SK-N-SH treated with all-trans-retinoic acid at 6 μM for 48 hours (cell line): ENCODE results near the gene PXDC1.
"Not testable (repeated sequence)": the region's sequence is repeated elsewhere in the genome, so short reads cannot be mapped to it uniquely, and the experiment has no call there.

ENCODE experiments used
- ATAC-seq: fragments of 200-7000 bp; cut with Tn5 transposase; 3 replicates; pipeline ENCODE4 v1.9.1; 2020; ENCODE audit warnings: mild to moderate bottlenecking, moderate library complexity
- ARNTL ChIP-seq: fragments of 450-650 bp; formaldehyde crosslinking; IDR thresholded peaks from 2 replicates; pipeline ENCODE4 v1.5.0; 2020; ENCODE audit warnings: low read depth, mild to moderate bottlenecking, moderate library complexity, borderline replicate concordance
- BACH2 ChIP-seq: fragments of 250-450 bp; sonication (Bioruptor Pico); IDR thresholded peaks from 2 replicates; pipeline ENCODE4 v1.9.0; 2021; ENCODE audit warnings: mild to moderate bottlenecking, borderline replicate concordance
- CSDC2 ChIP-seq: fragments of 250-450 bp; sonication (Bioruptor Pico); IDR thresholded peaks from 2 replicates; pipeline ENCODE4 v1.5.0; 2020; ENCODE audit warnings: mild to moderate bottlenecking, moderate library complexity
- ESRRG ChIP-seq: fragments of 250-450 bp; sonication (Bioruptor Pico); IDR thresholded peaks from 2 replicates; pipeline ENCODE4 v1.6.1; 2021; ENCODE audit warnings: mild to moderate bottlenecking
- GLIS3 ChIP-seq: fragments of 250-450 bp; sonication (Bioruptor Pico); IDR thresholded peaks from 2 replicates; pipeline ENCODE4 v1.5.0; 2020; ENCODE audit warnings: mild to moderate bottlenecking, moderate library complexity
- ISL1 ChIP-seq: fragments of 250-450 bp; sonication (Bioruptor Pico); IDR thresholded peaks from 2 replicates; pipeline ENCODE4 v2.1.2; 2022; ENCODE audit warnings: mild to moderate bottlenecking, moderate library complexity
- OSR1 ChIP-seq: fragments of 250-450 bp; sonication (Bioruptor Pico); IDR thresholded peaks from 2 replicates; pipeline ENCODE4 v1.8.0; 2022; ENCODE audit warnings: moderate library complexity, mild to moderate bottlenecking, inconsistent platforms
- PPARA ChIP-seq: fragments of 250-450 bp; sonication (Bioruptor Pico); IDR thresholded peaks from 2 replicates; pipeline ENCODE4 v1.5.0; 2020; ENCODE audit warnings: mild to moderate bottlenecking, borderline replicate concordance
- RARB ChIP-seq: fragments of 250-450 bp; sonication (Bioruptor Pico); IDR thresholded peaks from 2 replicates; pipeline ENCODE4 v1.8.0; 2021; ENCODE audit warnings: mild to moderate bottlenecking, moderate library complexity
- SNAI2 ChIP-seq: fragments of 250-450 bp; sonication (Bioruptor Pico); IDR thresholded peaks from 2 replicates; pipeline ENCODE4 v1.5.0; 2020; ENCODE audit warnings: mild to moderate bottlenecking, moderate library complexity
- TOX ChIP-seq: fragments of 250-450 bp; sonication (Bioruptor Pico); IDR thresholded peaks from 2 replicates; pipeline ENCODE4 v1.8.0; 2021; ENCODE audit warnings: mild to moderate bottlenecking, moderate library complexity, borderline replicate concordance
- ZC3H10 ChIP-seq: fragments of 250-450 bp; sonication (Bioruptor Pico); IDR thresholded peaks from 2 replicates; pipeline ENCODE4 v1.5.1; 2021; ENCODE audit warnings: mild to moderate bottlenecking, moderate library complexity
- ZFP30 ChIP-seq: fragments of 450-650 bp; formaldehyde crosslinking; IDR thresholded peaks from 2 replicates; pipeline ENCODE4 v1.5.0; 2022; ENCODE audit warnings: mild to moderate bottlenecking, moderate library complexity
- ZNF565 ChIP-seq: fragments of 450-650 bp; formaldehyde crosslinking; conservative IDR thresholded peaks from 2 replicates; pipeline ENCODE4 v1.5.0; 2020; ENCODE audit warnings: low read depth, mild to moderate bottlenecking, moderate library complexity
- ZNF70 ChIP-seq: fragments of 450-650 bp; formaldehyde crosslinking; IDR thresholded peaks from 2 replicates; pipeline ENCODE4 v1.5.0; 2020; ENCODE audit warnings: mild to moderate bottlenecking, moderate library complexity
- TF ChIP-seq, protein P1 (sequence below): fragments of 250-450 bp; sonication (Bioruptor Pico); IDR thresholded peaks from 2 replicates; pipeline ENCODE4 v1.8.0; 2021; ENCODE audit warnings: low read depth, mild to moderate bottlenecking, moderate library complexity, borderline replicate concordance
- TF ChIP-seq, protein P2 (sequence below): fragments of 250-450 bp; sonication (Bioruptor Pico); IDR thresholded peaks from 2 replicates; pipeline ENCODE4 v1.5.1; 2020; ENCODE audit warnings: low read depth, mild to moderate bottlenecking, moderate library complexity
- TF ChIP-seq, protein P3 (sequence below): fragments of 250-450 bp; sonication (Bioruptor Pico); IDR thresholded peaks from 2 replicates; pipeline ENCODE4 v1.5.1; 2021; ENCODE audit warnings: mild to moderate bottlenecking, moderate library complexity
- TF ChIP-seq, protein P4 (sequence below): fragments of 250-450 bp; sonication (Bioruptor Pico); IDR thresholded peaks from 2 replicates; pipeline ENCODE4 v1.5.0; 2020; ENCODE audit warnings: mild to moderate bottlenecking, moderate library complexity

Gene PXDC1

DNA sequence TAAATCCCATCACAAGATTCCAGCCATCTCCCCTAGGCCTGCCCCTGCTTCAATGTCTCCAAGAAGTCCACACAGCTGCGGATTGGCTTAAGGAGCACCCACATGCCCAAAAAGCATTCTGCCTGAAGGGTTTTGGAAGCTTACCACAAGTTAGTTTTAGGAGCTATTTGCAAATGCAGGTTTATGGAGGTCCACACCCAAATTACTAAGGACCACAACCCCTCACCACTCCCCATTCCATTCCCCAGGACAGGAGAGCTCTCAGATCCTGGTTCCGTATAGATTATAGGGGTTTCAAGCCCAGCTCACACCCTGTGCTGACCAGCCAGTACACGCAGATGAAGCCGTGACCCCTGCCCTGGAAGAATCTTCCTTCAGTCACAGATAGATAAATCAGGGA lies 24.3 kb upstream of the PXDC1 start:
- ATAC-seq, result no peak
- TF ChIP-seq, protein P1, sequence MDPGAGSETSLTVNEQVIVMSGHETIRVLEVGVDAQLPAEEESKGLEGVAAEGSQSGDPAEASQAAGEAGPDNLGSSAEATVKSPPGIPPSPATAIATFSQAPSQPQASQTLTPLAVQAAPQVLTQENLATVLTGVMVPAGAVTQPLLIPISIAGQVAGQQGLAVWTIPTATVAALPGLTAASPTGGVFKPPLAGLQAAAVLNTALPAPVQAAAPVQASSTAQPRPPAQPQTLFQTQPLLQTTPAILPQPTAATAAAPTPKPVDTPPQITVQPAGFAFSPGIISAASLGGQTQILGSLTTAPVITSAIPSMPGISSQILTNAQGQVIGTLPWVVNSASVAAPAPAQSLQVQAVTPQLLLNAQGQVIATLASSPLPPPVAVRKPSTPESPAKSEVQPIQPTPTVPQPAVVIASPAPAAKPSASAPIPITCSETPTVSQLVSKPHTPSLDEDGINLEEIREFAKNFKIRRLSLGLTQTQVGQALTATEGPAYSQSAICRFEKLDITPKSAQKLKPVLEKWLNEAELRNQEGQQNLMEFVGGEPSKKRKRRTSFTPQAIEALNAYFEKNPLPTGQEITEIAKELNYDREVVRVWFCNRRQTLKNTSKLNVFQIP (CRISPR knock-in tag), result no peak

DNA sequence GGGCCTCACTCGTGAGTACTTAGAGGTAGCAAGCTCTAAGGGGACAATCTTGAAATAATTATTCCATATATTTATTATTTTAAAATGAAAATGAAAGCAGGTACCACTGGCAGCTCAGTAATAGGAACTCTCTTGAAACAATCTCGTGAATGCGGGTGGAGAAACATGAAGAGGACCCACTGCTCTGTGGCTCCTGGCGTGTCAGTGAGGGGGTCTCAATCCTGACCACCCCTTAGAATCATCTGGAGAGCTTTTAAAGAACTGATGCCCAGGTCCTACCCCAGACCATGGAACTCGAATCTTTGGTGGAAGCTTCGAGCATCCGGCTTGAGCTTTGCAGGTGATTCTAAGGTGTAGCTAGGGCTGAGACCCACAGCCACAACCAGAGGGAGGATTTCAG lies 23.9 kb upstream of the PXDC1 start:
- no peak for ATAC-seq
- TF ChIP-seq PPARA (CRISPR knock-in tag) (no peak), TOX (CRISPR knock-in tag) (no peak), RARB (no peak), ZFP30 (CRISPR knock-in tag) (no peak), ESRRG (no peak), GLIS3 (CRISPR knock-in tag) (no peak), ZNF70 (CRISPR knock-in tag) (no peak), ISL1 (no peak)
- TF ChIP-seq, protein P2, sequence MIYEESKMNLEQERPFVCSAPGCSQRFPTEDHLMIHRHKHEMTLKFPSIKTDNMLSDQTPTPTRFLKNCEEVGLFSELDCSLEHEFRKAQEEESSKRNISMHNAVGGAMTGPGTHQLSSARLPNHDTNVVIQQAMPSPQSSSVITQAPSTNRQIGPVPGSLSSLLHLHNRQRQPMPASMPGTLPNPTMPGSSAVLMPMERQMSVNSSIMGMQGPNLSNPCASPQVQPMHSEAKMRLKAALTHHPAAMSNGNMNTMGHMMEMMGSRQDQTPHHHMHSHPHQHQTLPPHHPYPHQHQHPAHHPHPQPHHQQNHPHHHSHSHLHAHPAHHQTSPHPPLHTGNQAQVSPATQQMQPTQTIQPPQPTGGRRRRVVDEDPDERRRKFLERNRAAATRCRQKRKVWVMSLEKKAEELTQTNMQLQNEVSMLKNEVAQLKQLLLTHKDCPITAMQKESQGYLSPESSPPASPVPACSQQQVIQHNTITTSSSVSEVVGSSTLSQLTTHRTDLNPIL (CRISPR knock-in tag), result no peak
- TF ChIP-seq, protein P3, sequence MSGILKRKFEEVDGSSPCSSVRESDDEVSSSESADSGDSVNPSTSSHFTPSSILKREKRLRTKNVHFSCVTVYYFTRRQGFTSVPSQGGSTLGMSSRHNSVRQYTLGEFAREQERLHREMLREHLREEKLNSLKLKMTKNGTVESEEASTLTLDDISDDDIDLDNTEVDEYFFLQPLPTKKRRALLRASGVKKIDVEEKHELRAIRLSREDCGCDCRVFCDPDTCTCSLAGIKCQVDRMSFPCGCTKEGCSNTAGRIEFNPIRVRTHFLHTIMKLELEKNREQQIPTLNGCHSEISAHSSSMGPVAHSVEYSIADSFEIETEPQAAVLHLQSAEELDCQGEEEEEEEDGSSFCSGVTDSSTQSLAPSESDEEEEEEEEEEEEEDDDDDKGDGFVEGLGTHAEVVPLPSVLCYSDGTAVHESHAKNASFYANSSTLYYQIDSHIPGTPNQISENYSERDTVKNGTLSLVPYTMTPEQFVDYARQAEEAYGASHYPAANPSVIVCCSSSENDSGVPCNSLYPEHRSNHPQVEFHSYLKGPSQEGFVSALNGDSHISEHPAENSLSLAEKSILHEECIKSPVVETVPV (CRISPR knock-in tag), result no peak

DNA sequence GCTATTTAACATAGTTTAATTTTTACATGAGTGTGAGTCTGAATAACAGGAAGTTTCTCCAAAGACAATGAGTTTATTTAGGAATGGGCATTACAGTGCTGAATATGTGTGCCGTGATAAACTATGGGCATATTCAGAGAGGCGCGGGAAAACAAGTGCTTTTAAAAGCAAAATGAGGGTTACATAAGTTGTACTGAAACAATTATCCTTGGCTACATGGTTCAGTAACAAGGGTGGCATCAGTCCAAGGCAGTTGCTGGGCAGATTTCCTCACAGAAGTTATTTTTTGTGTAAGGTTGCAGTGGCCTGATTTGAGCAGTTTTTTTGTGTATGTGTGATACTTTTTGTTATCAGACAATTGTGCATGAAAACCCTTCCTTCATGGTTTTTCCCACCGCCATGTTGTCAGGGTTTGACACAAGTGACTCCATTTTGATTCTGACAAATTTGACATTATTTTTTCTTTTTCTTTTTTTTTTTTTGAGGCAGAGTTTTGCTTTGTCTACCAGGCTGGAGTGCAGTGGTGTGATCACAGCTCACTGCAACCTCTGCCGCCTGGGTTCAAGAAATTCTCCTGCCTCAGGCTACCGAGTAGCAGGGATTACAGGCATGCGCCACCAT lies 22.3 kb upstream of the PXDC1 start:
- TF ChIP-seq ARNTL (CRISPR knock-in tag), result no peak
- 0 out of 2 replicates have a peak, but pooled peaks have one; percentile 79 for TF ChIP-seq CSDC2 (CRISPR knock-in tag)
- TF ChIP-seq ESRRG, result no peak
- peak; percentile 47; the same call in 1 of the 2 replicates for TF ChIP-seq ISL1
- no peak for TF ChIP-seq ZNF70 (CRISPR knock-in tag)
- TF ChIP-seq, protein P2 (CRISPR knock-in tag), result no peak
- TF ChIP-seq, protein P3 (CRISPR knock-in tag), result no peak
- TF ChIP-seq ZFP30 (CRISPR knock-in tag), result no peak
- TF ChIP-seq ZC3H10 (CRISPR knock-in tag), result no peak
- no peak for TF ChIP-seq OSR1 (CRISPR knock-in tag)
- no peak for TF ChIP-seq SNAI2 (CRISPR knock-in tag)
- no peak for TF ChIP-seq ZNF565 (CRISPR knock-in tag)
- no peak for ATAC-seq

DNA sequence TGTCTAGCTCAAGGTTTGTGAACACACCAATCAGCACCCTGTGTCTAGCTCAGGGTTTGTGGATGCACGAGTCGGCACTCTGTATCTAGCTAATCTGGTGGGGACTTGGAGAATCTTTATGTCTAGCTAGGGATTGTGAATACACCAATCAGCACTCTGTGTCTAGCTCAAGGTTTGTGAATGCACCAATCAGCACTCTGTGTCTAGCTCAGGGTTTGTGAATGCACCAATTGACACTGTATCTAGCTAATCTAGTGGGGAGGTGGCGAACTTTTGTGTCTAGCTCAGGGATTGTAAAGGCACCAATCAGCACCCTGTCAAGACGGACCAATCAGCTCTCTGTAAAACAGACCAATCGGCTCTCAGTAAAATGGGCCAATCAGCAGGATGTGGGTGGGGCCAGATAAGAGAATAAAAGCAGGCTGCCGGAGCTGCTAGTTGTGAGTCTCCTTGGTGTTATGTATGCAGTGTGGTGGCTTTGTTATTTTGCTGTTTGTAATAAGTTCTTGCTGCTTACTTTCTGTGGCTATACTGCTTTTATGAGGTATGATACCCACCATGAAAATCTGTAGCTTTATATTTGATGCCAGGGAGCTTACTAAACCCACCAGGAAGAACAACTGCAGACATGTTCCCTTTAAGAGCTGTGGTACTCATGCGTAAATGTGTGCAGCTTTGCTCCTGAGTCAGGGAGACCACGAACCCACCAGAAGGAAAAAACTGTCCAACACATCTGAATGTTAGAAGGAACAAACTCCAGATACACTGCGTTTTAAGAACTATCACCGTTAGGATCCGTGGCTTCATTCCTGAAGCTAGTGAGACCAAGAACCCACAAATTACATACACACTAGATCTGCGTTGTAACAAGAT lies 20.9 kb upstream of the PXDC1 start:
- ATAC-seq, result not testable (repeated sequence)

DNA sequence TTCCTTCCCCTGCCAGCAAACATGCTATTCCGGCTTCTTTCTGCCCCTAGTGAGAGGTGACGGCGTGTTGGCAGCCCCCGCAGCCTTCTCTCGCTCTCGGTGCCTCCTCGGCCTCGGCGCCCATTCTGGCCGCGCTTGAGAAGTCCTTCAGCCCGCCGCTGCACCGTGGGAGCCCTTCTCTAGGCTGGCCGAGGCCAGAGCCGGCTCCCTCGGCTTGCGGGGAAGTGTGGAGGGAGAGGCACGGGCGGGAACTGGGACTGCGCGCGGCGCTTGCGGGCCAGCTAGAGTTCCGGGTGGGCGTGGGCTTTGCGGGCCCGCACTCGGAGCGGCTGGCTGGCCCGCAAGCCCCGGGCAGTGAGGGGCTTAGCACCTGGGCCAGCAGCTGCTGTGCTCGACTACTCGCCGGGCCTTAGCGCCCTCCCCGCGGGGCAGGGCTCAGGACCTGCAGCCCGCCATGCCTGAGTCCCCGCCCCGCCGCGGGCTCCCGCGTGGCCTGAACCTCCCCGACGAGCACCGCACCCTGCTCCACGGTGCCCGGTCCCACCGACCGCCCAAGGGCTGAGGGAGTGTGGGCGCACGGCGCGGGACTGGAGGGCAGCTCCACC lies 20.0 kb upstream of the PXDC1 start:
- TF ChIP-seq, protein P4, sequence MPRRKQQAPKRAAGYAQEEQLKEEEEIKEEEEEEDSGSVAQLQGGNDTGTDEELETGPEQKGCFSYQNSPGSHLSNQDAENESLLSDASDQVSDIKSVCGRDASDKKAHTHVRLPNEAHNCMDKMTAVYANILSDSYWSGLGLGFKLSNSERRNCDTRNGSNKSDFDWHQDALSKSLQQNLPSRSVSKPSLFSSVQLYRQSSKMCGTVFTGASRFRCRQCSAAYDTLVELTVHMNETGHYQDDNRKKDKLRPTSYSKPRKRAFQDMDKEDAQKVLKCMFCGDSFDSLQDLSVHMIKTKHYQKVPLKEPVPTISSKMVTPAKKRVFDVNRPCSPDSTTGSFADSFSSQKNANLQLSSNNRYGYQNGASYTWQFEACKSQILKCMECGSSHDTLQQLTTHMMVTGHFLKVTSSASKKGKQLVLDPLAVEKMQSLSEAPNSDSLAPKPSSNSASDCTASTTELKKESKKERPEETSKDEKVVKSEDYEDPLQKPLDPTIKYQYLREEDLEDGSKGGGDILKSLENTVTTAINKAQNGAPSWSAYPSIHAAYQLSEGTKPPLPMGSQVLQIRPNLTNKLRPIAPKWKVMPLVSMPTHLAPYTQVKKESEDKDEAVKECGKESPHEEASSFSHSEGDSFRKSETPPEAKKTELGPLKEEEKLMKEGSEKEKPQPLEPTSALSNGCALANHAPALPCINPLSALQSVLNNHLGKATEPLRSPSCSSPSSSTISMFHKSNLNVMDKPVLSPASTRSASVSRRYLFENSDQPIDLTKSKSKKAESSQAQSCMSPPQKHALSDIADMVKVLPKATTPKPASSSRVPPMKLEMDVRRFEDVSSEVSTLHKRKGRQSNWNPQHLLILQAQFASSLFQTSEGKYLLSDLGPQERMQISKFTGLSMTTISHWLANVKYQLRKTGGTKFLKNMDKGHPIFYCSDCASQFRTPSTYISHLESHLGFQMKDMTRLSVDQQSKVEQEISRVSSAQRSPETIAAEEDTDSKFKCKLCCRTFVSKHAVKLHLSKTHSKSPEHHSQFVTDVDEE (CRISPR knock-in tag), result no peak
- TF ChIP-seq OSR1 (CRISPR knock-in tag), result no peak
- no peak for TF ChIP-seq ZFP30 (CRISPR knock-in tag)
- TF ChIP-seq BACH2 (CRISPR knock-in tag), result no peak
- TF ChIP-seq ARNTL (CRISPR knock-in tag), result no peak
- no peak for TF ChIP-seq ESRRG
- TF ChIP-seq, protein P3 (CRISPR knock-in tag), result no peak

More for the DNA sequence above, 20.0 kb upstream of the PXDC1 start:
- ATAC-seq, result no peak
